Upper lobe of left lung (tissue), 6 donors: ENCODE measurements around the gene BRIP1. TPM values are rescaled to one million over a fixed set of nuclear protein-coding genes. Genes with fewer than 3 reads are reported as not detected.

ENCODE experiments used
- ATAC-seq, 2 donors: fragments of 200-7000 bp; cut with Tn5 transposase; one replicate each; pipeline ENCODE4 v1.9.1; 2022; ENCODE audit warnings: mild to moderate bottlenecking in 2 of 2, moderate library complexity in 2 of 2; ENCODE audit not compliant: low FRiP score in 2 of 2
- DNase-seq, 2 donors: peaks; one replicate each; pipeline ENCODE4 v3.0.0-alpha.2; 2019 to 2020
- H3K27ac ChIP-seq, 4 donors: fragments of 200-600 bp; sonication (generic); one replicate each; pipeline ENCODE4 v1.5.1; 2016 to 2019
- H3K27me3 ChIP-seq, 4 donors: fragments of 200-600 bp; sonication (generic); one replicate each; pipeline ENCODE4 v1.5.1; 2017 to 2019
- H3K36me3 ChIP-seq, 4 donors: fragments of 200-600 bp; sonication (generic); one replicate each; pipeline ENCODE4 v1.5.1; 2016 to 2019
- H3K4me1 ChIP-seq, 4 donors: fragments of 200-600 bp; sonication (generic); one replicate each; pipeline ENCODE4 v1.5.1; 2018 to 2019
- H3K4me3 ChIP-seq, 4 donors: fragments of 200-600 bp; sonication (generic); one replicate each; pipeline ENCODE4 v1.5.1; 2017 to 2019; ENCODE audit warnings: mild to moderate bottlenecking in 2 of 4, moderate library complexity in 1 of 4
- H3K9me3 ChIP-seq, 4 donors: fragments of 200-600 bp; sonication (generic); one replicate each; pipeline ENCODE4 v1.5.1; 2018 to 2019
- EP300 ChIP-seq, 4 donors: sonication (generic); formaldehyde crosslinking; IDR thresholded peaks; one replicate each; pipeline ENCODE4 v1.5.1; 2017; ENCODE audit warnings: antibody characterized with exemption in 4 of 4, control low read depth in 2 of 4
- POLR2A ChIP-seq, 4 donors: fragments of 450-650 bp; IDR thresholded peaks; one replicate each; pipeline ENCODE4 v1.5.1; 2016 to 2017; ENCODE audit warnings: antibody characterized with exemption in 4 of 4, mild to moderate bottlenecking in 2 of 4
- POLR2AphosphoS5 ChIP-seq, 2 donors: sonication (generic); formaldehyde crosslinking; IDR thresholded peaks; one replicate each; pipeline ENCODE4 v1.5.1; 2017; ENCODE audit warnings: antibody characterized with exemption in 2 of 2
- WGBS, 2 donors: methylation state at CpG; one replicate each; pipeline ENCODE4 v1.1.5; 2017 to 2018; 5-methylcytosine and 5-hydroxymethylcytosine counted together
- total RNA-seq, 6 donors: library from RNA; depleted of rRNA in 4 of 6; stranded (reverse); fragments of >200 nt in 4 of 6; gene quantifications; one replicate each; pipeline versions ENCODE4 v1.1.0 to v1.2.1, GENCODE V29; 2016 to 2021
- TF ChIP-seq, protein P1 (sequence below), 6 experiments: fragments of 450-650 bp in 4 of 6; fragments of 200-600 bp in 2 of 6; sonication (generic) in 2 of 6; IDR thresholded peaks; one replicate each; pipeline ENCODE4 v1.5.1; 2016 to 2019; ENCODE audit warnings: antibody characterized with exemption in 6 of 6
- donor health status: DM: no; HTN: no; CAD: no; lungs with moderate emphysema.
- donor health status: DM: no; HTN: yes; CAD: no; lungs with severe emphysema.

The BRIP1 gene
- total RNA-seq, 6 donors from 2014 or later = 0.55 to 2.5 (median 0.85) TPM

DNA sequence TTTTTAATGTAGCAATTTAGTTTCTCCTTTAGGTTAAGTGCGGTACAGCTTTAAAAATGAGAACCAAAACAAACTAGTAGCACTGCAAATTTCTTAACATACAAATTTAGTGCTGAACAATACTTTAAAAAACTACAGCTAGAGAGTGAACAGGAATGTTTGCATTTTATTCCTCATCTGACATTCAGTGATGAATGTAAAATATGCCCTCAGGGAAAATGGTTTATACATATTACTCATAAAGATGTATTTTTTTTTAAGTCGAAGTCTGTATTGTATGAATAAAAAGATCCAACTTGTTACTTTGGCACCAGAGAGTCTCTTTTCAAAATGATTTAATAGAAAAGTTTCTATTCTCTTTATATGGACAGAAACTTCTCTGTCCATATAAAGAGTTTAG is 96.8 kb downstream of the BRIP1 start:
- no peak for TF ChIP-seq POLR2A (IDR thresholded peaks at IDR 0.05)
- no peak for TF ChIP-seq POLR2AphosphoS5 (IDR thresholded peaks at IDR 0.05)
- TF ChIP-seq, protein P1, sequence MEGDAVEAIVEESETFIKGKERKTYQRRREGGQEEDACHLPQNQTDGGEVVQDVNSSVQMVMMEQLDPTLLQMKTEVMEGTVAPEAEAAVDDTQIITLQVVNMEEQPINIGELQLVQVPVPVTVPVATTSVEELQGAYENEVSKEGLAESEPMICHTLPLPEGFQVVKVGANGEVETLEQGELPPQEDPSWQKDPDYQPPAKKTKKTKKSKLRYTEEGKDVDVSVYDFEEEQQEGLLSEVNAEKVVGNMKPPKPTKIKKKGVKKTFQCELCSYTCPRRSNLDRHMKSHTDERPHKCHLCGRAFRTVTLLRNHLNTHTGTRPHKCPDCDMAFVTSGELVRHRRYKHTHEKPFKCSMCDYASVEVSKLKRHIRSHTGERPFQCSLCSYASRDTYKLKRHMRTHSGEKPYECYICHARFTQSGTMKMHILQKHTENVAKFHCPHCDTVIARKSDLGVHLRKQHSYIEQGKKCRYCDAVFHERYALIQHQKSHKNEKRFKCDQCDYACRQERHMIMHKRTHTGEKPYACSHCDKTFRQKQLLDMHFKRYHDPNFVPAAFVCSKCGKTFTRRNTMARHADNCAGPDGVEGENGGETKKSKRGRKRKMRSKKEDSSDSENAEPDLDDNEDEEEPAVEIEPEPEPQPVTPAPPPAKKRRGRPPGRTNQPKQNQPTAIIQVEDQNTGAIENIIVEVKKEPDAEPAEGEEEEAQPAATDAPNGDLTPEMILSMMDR (IDR thresholded peaks at IDR 0.05) = no peak
- no peak for TF ChIP-seq EP300 (IDR thresholded peaks at IDR 0.05)
- no peak overlapping the region for H3K4me3 ChIP-seq
- no peaks in the 10 kb centered on the region for H3K4me1 ChIP-seq
- H3K27me3 ChIP-seq = no peaks in the 10 kb centered on the region
- peaks cover 3 to 14% (median 9%) of the 10 kb centered on the region in 4 donors for H3K9me3 ChIP-seq
- 86 to 93% methylated on average over 2 of the region's 2 CpGs for WGBS, 2 donors
- H3K36me3 ChIP-seq = no peaks in the 10 kb centered on the region
- H3K27ac ChIP-seq = no peak overlapping the region
- DNase-seq = no peak
- no peak for ATAC-seq

DNA sequence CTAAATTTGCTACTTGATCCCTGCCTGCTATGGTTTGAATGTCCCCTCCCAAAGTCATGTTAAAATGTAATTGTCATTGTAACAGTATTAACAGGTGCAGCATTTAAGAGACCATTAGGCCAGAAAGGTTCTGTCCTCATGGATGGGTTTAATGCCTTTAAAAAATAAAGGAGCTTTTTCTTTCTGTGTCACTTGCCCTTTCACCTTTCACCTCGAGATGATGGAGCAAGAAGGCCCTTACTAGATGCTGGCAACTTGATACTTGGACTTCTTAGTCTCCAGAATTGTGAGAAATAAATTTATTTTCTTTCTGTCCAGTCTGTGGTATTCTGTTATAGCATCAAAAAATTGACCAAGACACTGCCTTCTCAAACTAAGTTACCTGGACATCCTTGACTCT is 98.5 kb downstream of the BRIP1 start:
- Histone ChIP-seq H3K9me3 (no peaks in the 10 kb centered on the region), H3K4me3 (no peak overlapping the region), H3K27me3 (no peaks in the 10 kb centered on the region), H3K36me3 (no peaks in the 10 kb centered on the region), H3K4me1 (no peaks in the 10 kb centered on the region), H3K27ac (no peak overlapping the region)
- TF ChIP-seq, protein P1 (IDR thresholded peaks at IDR 0.05) = no peak
- TF ChIP-seq POLR2AphosphoS5 (IDR thresholded peaks at IDR 0.05) = no peak
- TF ChIP-seq EP300 (IDR thresholded peaks at IDR 0.05) = no peak
- no peak for TF ChIP-seq POLR2A (IDR thresholded peaks at IDR 0.05)
- ATAC-seq = no peak
- 95 to 100% methylated on average over 1 of the region's 1 CpG for WGBS, 2 donors
- no peak for DNase-seq

DNA sequence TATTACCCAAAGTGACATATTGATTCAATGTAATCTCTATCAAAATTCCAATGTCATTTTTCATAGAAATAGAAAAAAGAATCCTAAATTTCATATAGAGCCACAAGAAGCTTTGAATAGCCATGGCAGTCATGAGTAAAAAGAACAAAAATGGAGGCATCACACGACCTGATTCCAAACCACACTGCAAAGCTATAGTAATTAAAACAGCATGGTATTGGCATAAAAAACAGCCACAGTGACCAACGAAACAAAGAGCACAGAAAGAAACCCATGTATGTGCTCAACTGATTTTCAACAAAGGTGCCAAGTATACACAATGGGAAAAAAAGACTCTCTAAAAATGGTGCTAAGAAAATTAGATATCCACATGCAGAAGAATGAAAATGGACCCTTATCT is 101.5 kb downstream of the BRIP1 start:
- WGBS, 2 donors = 91 to 94% methylated on average over 2 of the region's 2 CpGs
- H3K27me3 ChIP-seq = no peaks in the 10 kb centered on the region
- no peak overlapping the region for H3K27ac ChIP-seq
- no peak overlapping the region for H3K4me3 ChIP-seq
- H3K4me1 ChIP-seq = no peaks in the 10 kb centered on the region
- TF ChIP-seq EP300 (IDR thresholded peaks at IDR 0.05) (no peak), POLR2A (IDR thresholded peaks at IDR 0.05) (no peak), POLR2AphosphoS5 (IDR thresholded peaks at IDR 0.05) (no peak)
- TF ChIP-seq, protein P1 (IDR thresholded peaks at IDR 0.05) = no peak
- DNase-seq (no peak), ATAC-seq (no peak)
- no peaks in the 10 kb centered on the region for H3K9me3 ChIP-seq
- H3K36me3 ChIP-seq = no peaks in the 10 kb centered on the region

DNA sequence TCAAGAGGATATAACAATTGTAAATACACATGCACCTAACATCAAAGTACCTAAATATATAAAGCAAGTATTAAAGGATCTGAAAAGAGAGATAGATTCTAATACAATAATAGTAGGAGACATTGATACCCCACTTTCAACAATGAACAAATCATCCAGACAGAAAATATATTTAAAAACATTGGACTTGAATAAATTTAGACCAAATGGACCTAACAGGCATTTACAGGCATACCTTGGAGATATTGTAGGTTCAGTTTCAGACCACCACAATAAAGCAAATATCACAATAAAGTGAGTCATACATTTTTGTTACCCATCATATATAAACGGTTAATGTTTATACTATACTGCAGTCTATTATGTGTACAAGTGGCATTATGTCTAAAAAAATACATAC is 104.0 kb downstream of the BRIP1 start:
- TF ChIP-seq POLR2AphosphoS5 (IDR thresholded peaks at IDR 0.05) (no peak), EP300 (IDR thresholded peaks at IDR 0.05) (no peak)
- TF ChIP-seq, protein P1 (IDR thresholded peaks at IDR 0.05) = no peak
- Histone ChIP-seq H3K27me3 (no peaks in the 10 kb centered on the region), H3K4me3 (no peak overlapping the region), H3K36me3 (no peaks in the 10 kb centered on the region), H3K9me3 (no peaks in the 10 kb centered on the region), H3K4me1 (no peaks in the 10 kb centered on the region), H3K27ac (no peak overlapping the region)
- ATAC-seq (no peak), DNase-seq (no peak)
- 95 to 100% methylated on average over 1 of the region's 1 CpG for whole genome bisulfite sequencing, 2 donors

DNA sequence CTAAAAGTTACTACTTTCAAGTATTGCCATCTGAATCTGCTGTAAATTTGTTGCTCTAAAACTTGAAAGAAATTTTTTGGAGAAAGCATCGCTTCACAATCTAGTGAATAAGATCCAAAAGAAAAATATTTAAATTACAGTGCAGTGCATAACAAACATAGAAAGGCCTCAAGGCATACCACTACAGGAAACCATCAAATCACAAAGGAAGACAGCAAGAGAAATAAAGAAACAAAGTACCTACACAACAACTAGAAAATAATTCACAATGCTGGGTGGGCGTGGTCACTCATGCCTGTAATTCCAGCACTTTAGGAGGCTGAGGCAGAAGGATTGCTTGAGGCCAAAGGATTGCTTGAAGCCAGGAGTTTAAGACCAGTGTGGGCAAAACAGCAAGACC is 104.9 kb downstream of the BRIP1 start:
- whole genome bisulfite sequencing, 2 donors = 96 to 97% methylated on average over 2 of the region's 2 CpGs
- no peak for TF ChIP-seq POLR2A (IDR thresholded peaks at IDR 0.05)
- no peak for TF ChIP-seq POLR2AphosphoS5 (IDR thresholded peaks at IDR 0.05)
- no peak for TF ChIP-seq EP300 (IDR thresholded peaks at IDR 0.05)
- TF ChIP-seq, protein P1 (IDR thresholded peaks at IDR 0.05) = no peak
- Histone ChIP-seq H3K27me3 (no peaks in the 10 kb centered on the region), H3K27ac (no peak overlapping the region), H3K4me1 (no peaks in the 10 kb centered on the region), H3K9me3 (no peaks in the 10 kb centered on the region), H3K36me3 (no peaks in the 10 kb centered on the region), H3K4me3 (no peak overlapping the region)
- ATAC-seq = no peak
- DNase-seq = no peak
